GM12873 (cell line): ENCODE results near the gene ZBTB48.

Experiments used
- TF ChIP-seq, protein P1 (sequence below): IDR thresholded peaks from 2 replicates; pipeline ENCODE4 v1.5.1; 2012; ENCODE audit warnings: low read depth, mild to moderate bottlenecking, moderate library complexity, low read length, control low read depth; ENCODE audit not compliant: insufficient read depth; ENCODE audit errors: missing control alignments

The ZBTB48 gene

DNA sequence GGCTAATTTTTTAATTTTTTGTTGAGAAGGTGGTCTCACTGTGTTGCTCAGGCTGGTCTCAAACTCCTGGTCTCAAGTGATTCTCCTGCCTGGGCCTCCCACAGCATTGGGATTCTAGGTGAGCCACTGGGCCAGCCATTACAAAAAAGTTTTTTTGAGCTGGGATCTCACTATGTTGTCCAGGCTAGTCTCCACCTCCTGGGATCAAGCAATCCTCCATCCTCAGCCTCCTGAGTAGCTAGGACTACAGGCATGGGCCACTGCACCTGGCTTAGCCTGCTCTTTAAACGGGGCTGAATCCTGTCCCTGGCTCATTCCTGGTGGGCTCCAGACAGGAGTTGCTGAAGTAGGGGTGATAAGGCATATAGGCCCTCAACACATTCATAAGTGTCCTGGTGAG, 22.2 kb upstream of the ZBTB48 start:
- TF ChIP-seq, protein P1, sequence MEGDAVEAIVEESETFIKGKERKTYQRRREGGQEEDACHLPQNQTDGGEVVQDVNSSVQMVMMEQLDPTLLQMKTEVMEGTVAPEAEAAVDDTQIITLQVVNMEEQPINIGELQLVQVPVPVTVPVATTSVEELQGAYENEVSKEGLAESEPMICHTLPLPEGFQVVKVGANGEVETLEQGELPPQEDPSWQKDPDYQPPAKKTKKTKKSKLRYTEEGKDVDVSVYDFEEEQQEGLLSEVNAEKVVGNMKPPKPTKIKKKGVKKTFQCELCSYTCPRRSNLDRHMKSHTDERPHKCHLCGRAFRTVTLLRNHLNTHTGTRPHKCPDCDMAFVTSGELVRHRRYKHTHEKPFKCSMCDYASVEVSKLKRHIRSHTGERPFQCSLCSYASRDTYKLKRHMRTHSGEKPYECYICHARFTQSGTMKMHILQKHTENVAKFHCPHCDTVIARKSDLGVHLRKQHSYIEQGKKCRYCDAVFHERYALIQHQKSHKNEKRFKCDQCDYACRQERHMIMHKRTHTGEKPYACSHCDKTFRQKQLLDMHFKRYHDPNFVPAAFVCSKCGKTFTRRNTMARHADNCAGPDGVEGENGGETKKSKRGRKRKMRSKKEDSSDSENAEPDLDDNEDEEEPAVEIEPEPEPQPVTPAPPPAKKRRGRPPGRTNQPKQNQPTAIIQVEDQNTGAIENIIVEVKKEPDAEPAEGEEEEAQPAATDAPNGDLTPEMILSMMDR = no peak

DNA sequence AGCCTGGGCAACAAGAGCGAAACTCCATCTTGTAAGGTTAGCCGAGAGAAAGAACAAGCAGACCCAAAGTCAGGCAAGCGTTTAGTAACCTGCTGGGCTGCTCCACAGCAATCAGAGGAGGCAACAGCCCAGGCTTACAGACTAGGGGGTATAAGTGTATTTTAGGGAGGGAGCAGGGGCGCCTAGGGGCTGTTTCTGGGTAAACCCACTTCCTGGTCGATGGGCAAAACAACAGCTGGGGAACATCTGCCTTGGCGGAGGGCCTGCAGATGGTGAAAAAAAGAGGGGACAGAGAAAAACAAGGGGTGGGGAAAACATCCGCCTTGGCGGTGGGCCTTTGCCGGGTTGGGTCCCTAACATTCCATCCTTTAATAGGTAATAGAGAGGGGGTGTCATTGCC, 19.5 kb upstream of the ZBTB48 start:
- TF ChIP-seq, protein P1 = no peak

DNA sequence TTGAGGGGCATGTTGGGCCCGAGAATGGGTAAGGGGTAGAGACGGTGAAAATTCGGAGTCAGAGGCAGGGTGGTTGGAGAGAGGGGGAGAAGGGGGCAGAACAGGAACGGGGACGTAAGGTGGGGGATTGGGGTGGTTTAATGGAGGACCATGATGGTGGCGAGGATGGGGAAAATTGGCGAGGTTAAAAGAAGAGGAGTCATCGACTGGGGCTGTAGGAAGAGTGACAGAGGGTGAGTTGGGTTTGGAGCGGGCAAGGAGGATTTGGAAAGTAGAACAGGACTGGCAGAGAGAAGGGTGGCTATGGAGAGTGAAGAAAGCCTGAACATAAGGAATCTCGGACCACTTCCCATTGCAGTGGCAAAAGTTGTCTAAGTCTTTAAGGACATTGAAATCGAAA, 10.8 kb upstream of the ZBTB48 start:
- TF ChIP-seq, protein P1 = no peak

DNA sequence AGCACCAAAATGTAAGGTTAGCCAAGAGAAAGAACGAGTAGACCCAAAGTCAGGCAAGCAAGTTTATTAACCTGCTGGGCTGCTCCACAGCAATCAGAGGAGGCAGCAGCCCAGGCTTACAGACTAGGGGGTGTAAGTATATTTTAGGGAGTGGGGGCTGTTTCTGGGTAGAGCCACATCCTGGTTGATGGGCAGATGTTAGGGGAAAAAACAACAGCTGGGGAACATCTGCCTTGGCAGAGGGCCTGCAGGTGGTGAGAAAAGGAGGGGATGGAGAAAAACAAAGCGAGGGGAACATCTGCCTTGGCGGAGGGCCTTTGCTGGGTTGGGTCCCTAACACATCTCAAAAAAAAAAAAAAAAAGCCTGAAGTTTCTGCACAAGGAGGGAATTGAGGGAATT, 9.7 kb upstream of the ZBTB48 start:
- TF ChIP-seq, protein P1 = no peak

DNA sequence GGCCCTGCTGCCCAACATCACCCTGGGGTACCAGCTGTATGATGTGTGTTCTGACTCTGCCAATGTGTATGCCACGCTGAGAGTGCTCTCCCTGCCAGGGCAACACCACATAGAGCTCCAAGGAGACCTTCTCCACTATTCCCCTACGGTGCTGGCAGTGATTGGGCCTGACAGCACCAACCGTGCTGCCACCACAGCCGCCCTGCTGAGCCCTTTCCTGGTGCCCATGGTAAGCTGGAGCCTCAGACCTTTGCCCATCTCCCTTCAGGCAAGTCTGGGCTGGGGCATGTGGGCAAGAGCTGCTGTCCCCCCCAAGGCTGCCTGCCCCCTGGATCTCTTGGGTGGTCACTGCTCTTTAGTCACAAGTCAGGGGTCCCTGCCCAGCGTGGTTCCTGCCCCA, 8.8 kb upstream of the ZBTB48 start:
- TF ChIP-seq, protein P1 = no peak

DNA sequence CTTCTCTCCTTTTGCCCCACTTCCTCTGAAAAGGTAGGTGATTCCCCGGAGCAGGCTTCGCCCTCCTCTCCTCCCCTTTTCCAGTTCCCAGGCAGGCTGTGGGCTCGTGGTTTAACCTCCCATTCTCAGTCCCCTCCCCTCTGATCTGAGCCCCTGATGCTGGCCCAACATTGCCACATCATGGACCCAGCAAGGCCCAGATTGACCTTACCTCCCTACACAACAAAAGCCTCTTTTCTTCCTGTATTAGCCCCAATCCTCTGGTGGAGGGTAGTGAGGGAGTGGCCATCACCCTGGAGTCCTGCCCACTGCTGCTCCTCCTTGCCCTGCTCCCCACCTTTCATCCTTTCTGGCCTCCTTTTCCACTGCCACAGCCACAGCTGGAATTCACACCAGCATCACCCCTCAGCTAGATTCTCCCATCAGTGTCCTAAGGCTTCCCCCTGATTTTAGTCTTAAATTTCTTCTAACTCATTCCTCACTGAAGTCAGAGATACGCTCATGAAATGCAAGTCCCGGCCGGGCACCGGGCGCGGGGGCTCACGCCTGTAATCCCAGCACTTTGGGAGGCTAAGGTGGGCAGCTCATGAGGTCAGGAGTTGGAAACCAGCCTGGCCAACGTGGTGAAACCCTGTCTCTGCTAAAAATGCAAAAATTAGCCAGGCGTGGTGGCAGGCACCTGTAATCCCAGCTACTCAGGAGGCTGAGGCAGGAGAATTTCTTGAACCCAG, 7.0 kb upstream of the ZBTB48 start:
- TF ChIP-seq, protein P1 = no peak

DNA sequence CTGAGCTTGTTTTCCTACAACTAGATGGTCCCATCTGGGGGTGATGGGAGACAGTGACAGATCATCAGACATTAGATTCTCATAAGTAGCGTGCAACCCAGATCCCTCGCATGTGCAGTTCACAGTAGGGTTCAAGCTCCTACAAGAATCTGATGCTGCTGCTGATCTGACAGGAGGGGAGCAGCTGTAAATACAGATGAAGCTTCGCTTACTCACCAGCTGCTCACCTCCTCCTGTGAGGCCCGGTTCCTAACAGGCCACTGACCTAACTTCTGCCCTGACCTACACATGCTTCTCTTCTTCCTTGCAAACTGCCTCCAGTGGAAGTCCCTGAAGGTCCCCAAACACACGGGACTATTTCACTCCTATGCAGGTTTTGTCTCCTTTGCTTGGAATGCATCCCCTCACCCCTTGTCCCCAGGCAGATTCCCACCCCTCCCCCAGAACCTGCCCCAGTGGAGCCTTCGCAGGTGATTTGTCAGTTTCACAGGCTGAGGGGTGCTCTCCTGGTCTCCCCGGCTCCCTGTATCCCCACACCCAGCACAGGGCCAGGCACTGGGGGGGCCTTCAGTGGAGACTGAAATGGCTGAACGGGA, 5.7 kb upstream of the ZBTB48 start:
- TF ChIP-seq, protein P1 = no peak
